COLO829 (cell line): ENCODE results near the gene TMED6.
"Not testable (repeated sequence)": the region's sequence is repeated elsewhere in the genome, so short reads cannot be mapped to it uniquely, and the experiment has no call there.

Experiments used
- DNase-seq: peaks from one replicate; pipeline ENCODE4 v3.0.0; 2012; ENCODE audit warnings: low spot score

TMED6 gene

DNA sequence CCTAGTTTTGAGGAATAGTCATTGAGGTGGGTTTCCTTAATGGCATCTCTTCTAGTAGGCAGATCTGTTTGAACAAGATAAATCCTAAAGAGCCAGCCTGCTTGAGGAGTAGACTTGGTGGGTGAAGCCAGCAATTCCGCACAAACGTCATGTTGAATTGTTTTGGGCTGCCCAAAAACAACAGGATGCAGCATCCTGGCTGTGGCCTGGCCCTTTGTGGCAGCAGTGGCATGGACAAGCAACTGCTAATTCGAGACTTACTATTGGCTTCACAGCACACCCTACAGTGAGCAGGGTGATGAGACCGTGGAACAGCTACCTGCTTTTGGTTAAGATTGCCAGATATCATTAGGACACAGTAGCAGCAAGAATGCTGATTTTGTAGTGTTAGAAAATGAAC lies 49.7 kb downstream of the TMED6 start:
- no peak for DNase-seq

DNA sequence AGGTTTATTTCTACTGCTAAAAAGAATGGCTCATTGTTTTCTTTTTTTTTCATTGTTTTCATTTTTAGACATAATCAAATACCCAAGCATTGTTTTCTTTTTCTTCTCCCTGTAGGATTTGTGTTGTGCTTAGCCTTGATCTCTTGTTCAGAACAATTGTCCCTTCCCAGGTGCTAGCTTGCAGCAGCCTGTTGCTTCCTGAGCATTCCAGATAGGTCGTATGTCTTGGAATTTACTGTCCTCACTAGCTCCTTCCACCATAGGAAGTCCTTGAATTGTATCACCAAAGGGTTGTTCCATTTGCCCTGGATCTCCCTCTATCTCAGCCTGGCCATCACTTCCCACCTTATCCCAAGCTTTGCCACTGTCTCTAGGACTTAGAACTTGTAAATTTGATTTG lies 50.4 kb downstream of the TMED6 start:
- no peak for DNase-seq

DNA sequence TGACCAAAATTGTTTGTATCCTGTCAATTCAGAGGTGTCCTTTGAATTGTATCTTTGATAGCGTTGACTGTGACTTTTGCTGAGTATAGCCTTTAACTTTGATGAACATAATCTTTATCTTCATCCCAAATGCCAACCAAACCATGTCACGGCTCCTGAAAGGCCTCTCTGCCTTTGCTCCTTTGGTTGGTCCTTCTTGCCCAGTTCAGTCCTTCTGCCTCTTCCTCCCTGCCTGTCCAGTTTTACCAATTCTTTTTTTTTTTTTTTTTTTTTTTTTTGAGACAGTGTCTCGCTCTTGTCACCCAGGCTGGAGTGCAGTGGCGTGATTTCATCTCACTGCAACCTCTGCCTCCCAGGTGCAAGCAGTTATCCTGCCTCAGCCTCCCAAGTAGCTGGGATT lies 53.3 kb downstream of the TMED6 start:
- no peak for DNase-seq

DNA sequence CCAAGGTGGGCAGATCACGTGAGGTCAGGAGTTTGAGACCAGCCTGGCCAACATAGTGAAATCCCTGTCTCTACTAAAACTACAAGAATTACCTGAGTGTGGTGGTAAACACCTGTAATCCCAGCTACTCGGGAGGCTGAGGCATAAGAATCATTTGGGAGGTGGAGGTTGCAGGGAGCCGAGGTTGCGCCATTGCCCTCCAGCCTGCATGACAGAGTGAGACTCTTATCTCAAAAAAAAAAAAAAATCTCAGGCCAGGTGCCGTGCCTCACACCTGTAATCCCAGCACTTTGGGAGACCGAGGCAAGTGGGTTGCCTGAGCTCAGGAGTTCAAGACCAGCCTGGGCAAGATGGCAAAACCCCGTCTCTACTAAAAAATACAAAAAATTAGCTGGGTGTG lies 54.8 kb downstream of the TMED6 start:
- DNase-seq = not testable (repeated sequence)

DNA sequence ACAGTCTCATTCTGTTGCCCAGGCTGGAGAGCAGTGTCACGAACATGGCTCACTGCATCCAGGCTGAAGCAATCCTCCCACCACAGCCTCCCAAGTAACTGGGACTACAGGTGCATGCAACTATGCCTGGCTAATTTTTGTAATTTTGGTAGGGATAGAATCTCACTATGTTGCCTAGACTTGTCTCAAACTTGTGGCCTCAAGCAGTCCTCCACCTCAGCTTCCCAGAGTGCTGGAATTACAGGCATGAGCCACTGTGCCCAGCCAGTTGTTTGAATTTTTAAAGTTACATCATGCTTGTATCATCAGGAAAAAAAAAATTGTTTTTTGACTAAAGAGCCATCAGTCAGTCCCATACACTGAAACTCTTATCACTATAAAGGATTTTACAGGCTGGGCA lies 57.5 kb downstream of the TMED6 start:
- DNase-seq = no peak

DNA sequence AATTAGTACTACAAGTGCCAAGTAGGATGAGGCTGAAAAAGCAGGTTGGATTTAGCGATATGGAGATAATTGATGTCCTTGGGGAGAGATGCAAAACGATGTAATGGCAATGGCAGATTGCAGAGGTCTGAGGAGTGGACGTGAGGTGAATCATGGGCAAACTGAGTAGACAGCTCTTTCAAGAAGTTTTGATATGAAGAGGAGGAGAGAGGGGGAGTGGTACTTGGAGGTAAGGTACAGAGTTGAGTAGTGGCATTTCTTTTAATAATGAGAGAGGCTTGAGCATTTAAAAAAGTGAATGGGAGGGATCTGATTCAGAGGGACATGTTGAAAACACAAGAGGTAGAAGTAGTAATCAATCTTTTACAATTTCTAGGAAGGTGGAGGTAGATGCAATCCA lies 58.2 kb downstream of the TMED6 start:
- DNase-seq = no peak
